GM19099 (cell line): ENCODE results near the gene PRRT1.

Experiments
- POLR2A ChIP-seq: IDR thresholded peaks from 3 replicates; pipeline ENCODE4 v1.6.1; 2011; ENCODE audit warnings: low read depth; ENCODE audit not compliant: insufficient read length; ENCODE audit errors: extremely low read depth

PRRT1 gene

GRCh38 chr6:32190054-32190851 lies 38.5 kb upstream of the PRRT1 start, which contains the start of gene PBX2:
TSS of gene PBX2 (minus strand) at chr6:32190202. CDS start at chr6:32189915, 287 bp downstream.
- peak; percentile 74 for TF ChIP-seq POLR2A

- no peak for TF ChIP-seq POLR2A
These were observed 38.0 kb upstream of the PRRT1 start for GRCh38 chr6:32189742-32190053.

DNA sequence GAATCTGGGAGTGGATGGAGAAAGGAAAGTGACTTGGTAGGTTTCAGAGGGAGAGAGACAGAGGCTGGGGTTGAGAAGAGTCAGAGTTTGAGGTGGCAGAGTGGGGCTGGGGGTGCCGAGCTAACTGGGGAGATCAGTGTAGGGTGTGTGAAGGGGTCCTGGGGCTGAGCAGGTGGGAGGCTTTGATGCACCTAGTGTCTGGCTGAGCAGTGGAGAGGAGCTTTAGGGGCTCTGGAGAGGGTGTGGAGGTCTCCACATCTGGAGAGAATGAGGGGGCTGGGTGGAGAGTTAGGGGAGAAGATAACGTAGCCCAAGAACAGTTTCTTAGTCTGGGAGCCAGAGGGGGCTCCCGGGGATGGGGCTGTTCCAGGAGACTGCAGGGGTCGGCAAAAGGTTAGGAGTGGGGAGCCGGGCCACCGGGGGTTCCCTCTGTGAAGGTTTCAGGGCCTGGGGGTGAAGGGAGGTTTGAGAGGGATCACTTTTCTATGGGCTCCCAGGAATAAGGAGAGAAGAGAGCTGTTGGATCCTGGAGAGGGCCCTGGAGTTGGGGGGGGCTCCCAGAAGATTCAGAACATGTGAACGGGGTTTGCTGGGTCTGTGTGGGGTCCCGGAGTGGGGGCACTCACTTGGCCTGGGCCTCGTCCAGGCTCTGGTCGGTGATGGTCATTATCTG lies 37.5 kb upstream of the PRRT1 start:
- no peak for TF ChIP-seq POLR2A

- no peak for TF ChIP-seq POLR2A
These were observed 36.8 kb upstream of the PRRT1 start for GRCh38 chr6:32188381-32189068.

DNA sequence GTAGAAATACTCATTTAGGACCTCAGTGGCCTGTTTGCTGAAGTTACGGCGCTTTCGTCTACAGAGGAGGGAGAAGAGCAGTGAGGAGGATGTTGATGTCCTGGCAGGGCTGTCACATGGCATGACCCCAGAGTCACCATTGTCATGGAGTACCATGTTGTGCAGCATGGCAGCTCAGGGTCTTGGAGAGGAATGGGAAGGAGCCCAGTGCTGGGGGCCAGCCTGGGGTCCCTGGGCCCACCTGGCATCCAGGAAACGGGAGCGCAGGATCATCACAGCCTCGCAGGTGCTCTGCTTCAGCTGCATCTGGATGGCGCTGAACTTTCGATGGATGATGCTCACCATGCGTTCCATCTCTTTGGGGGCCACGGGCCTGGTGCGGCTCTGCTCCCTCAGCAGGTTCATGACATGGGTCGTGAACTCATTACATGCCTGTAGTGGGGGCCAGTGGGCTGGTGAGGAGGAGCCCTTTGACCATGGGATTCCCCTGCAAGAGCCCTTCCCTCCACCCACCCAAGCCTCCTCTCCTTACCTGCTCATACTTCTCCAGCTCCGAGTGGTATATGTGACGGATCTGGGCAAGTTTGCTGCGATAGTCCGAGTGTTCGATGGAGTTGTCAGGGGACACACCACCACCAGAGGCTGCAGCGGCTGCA lies 36.1 kb upstream of the PRRT1 start:
- TF ChIP-seq POLR2A, result peak; percentile 13

GRCh38 chr6:32187009-32187709 lies 35.4 kb upstream of the PRRT1 start:
- no peak for TF ChIP-seq POLR2A

GRCh38 chr6:32184084-32184640 lies 32.4 kb upstream of the PRRT1 start, which contains the start of gene AGER:
TSS of gene AGER (minus strand) at chr6:32184253. CDS start at chr6:32184222, 31 bp downstream.
- TF ChIP-seq POLR2A, result peak; percentile 18

DNA sequence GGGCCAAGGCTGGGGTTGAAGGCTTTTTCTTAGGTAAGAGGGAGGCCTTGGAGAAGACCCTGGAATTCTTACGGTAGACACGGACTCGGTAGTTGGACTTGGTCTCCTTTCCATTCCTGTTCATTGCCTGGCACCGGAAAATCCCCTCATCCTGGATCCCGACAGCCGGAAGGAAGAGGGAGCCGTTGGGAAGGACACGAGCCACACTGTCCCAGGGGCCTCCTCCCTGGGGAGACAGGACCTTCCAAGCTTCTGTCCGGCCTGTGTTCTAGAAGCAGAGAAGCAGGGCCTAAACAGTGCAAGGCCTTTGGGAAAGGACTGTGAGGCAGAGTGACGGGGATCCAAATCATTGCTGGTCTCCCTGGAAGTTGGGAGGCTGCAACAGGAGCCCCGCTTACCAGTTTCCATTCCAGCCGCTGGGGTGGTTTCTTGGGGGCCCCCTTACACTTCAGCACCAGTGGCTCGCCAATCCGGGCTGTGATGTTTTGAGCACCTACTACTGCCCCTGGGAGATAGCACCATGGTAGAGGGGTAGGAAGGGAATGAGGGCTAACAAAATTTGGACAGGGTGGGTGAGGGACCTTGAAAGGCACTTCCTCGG lies 31.8 kb upstream of the PRRT1 start:
- no peak for TF ChIP-seq POLR2A

DNA sequence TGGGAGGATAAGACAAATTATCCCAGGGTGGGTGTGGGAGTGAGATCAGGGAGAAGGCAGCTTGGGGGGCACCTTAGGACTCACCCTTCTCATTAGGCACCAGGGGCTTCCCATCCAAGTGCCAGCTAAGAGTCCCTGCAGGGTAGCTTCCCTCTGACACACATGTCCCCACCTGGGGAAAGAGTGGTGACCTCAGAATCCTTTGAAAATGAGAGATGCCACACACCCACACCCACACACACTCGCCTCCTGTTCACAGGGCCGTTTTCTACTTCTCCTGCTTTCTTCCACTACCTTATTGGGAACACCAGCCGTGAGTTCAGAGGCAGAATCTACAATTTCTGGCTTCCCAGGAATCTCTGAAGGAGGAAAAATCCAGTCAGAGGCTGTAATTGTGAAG lies 31.3 kb upstream of the PRRT1 start:
- no peak for TF ChIP-seq POLR2A

GRCh38 chr6:32182555-32182981 lies 30.8 kb upstream of the PRRT1 start:
- TF ChIP-seq POLR2A, result no peak

DNA sequence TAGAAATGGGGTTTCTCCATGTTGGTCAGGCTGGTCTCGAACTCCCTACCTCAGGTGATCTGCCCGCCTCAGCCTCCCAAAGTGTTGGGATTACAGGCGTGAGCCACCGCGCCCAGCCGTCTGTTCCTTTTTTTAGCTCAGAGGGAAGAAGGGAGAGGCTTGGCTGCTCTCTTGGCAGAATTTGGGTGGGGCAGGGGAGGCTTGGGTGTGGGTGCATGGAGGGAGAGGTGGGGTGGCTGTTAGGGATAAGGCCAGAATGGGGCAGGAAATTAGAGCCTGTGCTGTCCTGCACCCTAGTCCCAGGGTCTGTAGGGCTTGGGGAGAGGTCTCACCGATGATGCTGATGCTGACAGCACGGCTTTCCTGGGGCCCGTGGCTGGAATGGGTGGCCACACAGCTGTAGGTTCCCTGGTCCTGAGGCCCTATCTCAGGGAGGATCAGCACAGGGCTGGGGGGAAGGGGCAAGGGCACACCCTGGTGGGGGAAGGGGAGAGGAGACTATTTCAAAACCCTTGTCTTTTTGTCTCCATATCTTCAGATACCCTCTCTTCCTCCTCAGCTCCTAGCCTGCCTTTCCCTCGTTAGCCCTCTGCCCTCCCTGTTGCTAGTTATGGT lies 30.3 kb upstream of the PRRT1 start:
- no peak for TF ChIP-seq POLR2A

DNA sequence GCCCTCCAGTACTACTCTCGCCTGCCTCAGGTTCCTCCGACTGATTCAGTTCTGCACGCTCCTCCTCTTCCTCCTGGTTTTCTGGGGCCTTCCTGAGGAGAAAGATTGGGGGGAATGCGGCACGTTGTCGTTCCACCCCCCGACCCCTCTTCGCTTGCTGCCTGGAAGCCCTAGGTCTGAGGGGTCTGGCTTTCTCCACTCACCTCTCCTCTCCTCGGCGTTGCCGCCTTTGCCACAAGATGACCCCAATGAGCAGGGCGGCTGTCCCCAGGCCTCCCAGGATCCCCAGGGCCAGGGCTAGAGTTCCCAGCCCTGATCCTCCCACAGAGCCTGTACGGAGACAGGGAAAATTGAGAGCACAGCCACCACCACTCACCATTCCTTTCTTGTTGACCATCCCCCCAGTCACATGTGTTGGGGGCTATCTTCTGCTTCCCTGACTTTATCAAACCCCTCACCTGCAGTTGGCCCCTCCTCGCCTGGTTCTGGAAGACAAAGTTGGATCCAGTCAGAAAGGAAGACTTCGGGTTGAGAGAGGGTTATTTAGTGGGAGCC lies 29.5 kb upstream of the PRRT1 start:
- no peak for TF ChIP-seq POLR2A

- no peak for TF ChIP-seq POLR2A
These were observed 28.1 kb upstream of the PRRT1 start for GRCh38 chr6:32179766-32180405.
